Gastrocnemius medialis (tissue), 4 donors: ENCODE measurements around the gene SLC25A26. TPM values are rescaled to one million over a fixed set of nuclear protein-coding genes. Genes with fewer than 3 reads are reported as not detected.
"Not testable (repeated sequence)": the region's sequence is repeated elsewhere in the genome, so short reads cannot be mapped to it uniquely, and the experiment has no call there.

Experiments used
- ATAC-seq, 2 donors: fragments of 150-250 bp; one replicate each; pipeline ENCODE4 v1.9.1; 2016
- DNase-seq, 2 donors: peaks; one replicate each; pipeline ENCODE4 v3.0.0-alpha.2; 2019
- H3K27ac ChIP-seq, 4 donors: fragments of 200-600 bp; sonication (generic); 1 replicate in 1 of 4; 2 replicates in 3 of 4; pipeline ENCODE4 v1.5.1; 2016 to 2018; ENCODE audit warnings: mild to moderate bottlenecking in 2 of 4, moderate library complexity in 1 of 4
- H3K27me3 ChIP-seq, 3 donors: fragments of 200-600 bp; sonication (generic) in 2 of 3; 1 replicate in 1 of 3; 2 replicates in 2 of 3; pipeline versions ENCODE4 v1.5.1 to v1.6.0; 2016 to 2019; ENCODE audit warnings: mild to moderate bottlenecking in 1 of 3, moderate library complexity in 1 of 3
- H3K36me3 ChIP-seq, 2 donors: fragments of 200-600 bp; sonication (generic) in 1 of 2; one replicate each; pipeline ENCODE4 v1.5.1; 2017 to 2018
- H3K4me1 ChIP-seq, 2 donors: fragments of 200-600 bp; sonication (generic) in 1 of 2; one replicate each; pipeline ENCODE4 v1.5.1; 2016 to 2017; ENCODE audit warnings: mild to moderate bottlenecking in 2 of 2
- H3K4me3 ChIP-seq, 4 donors: fragments of 200-600 bp; sonication (generic) in 3 of 4; 1 replicate in 1 of 4; 2 replicates in 3 of 4; pipeline ENCODE4 v1.5.1; 2016 to 2019; ENCODE audit warnings: mild to moderate bottlenecking in 2 of 4
- H3K9me3 ChIP-seq, 3 donors: fragments of 200-600 bp; sonication (generic) in 2 of 3; 1 replicate in 1 of 3; 2 replicates in 2 of 3; pipeline ENCODE4 v1.5.1; 2016 to 2019
- CTCF ChIP-seq, 5 experiments: fragments of 450-650 bp in 3 of 5; fragments of 200-600 bp in 2 of 5; sonication (generic) in 2 of 5; IDR thresholded peaks in 4 of 5; conservative IDR thresholded peaks in 1 of 5; 1 replicate in 4 of 5; 2 replicates in 1 of 5; pipeline ENCODE4 v1.5.1; 2016 to 2019; ENCODE audit warnings: antibody characterized with exemption in 5 of 5, mild to moderate bottlenecking in 3 of 5, moderate library complexity in 3 of 5
- POLR2A ChIP-seq, 2 donors: fragments of 450-650 bp; IDR thresholded peaks; one replicate each; pipeline ENCODE4 v1.6.1; 2017; ENCODE audit warnings: antibody characterized with exemption in 2 of 2, mild to moderate bottlenecking in 2 of 2, moderate library complexity in 2 of 2
- in situ Hi-C, 4 donors: fragments of 200-750 bp; cut with MboI; loops; one replicate each; pipeline versions ENCODE4 v1.15.0 to v1.8.0; 2017; ENCODE audit warnings: low sequenced_read_pairs in 4 of 4
- intact Hi-C: fragments of 100-400 bp; cut with DNase I; formaldehyde crosslinking; loops from one replicate; pipeline ENCODE4 v1.15.1; 2023; ENCODE audit warnings: low total_unique reads
- total RNA-seq, 4 donors: library from RNA; depleted of rRNA; stranded (reverse); fragments of >200 nt; gene quantifications; one replicate each; pipeline versions ENCODE4 v1.1.0 to v1.2.3, GENCODE V29; 2016

Gene SLC25A26
- total RNA-seq, 4 donors from 2014 or later = 24.1 to 44.3 (median 32.4) TPM

DNA sequence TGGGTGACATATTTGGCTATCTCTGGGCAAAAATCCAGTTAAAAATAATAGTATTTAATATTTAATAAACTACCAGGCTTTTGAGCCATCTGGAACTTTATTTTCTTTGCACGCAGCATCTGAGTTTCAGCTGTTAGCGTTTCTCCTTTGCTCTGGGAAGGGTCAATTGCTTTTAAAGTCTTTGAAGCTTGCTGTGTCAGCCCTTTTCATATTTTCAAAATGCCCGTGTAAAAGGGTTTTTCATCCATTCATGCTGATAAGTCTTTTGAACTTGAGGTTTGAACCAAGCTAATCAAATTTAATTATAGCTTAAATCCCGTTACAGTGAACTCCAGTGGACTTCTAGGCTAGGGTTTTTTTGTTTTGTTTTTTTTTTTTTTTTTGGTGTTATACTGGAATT is 79.1 kb downstream of the SLC25A26 start:
- in situ Hi-C loops = loop anchor here in 2 of 4 donors (25.0 kb wide), 1 partner anchor 212 kb away; the partner anchor contains the start of gene LRIG1 (in 2 of the 2)
- no peak overlapping the region for H3K27ac ChIP-seq

GRCh38 chr3:66302288-66302687 is 81.5 kb downstream of the SLC25A26 start:
- H3K27ac ChIP-seq = no peak overlapping the region
- no peaks in the 10 kb centered on the region for H3K36me3 ChIP-seq
- in situ Hi-C loops = no loop called here
- H3K9me3 ChIP-seq = no peaks in the 10 kb centered on the region
- H3K27me3 ChIP-seq = no peaks in the 10 kb centered on the region
- intact Hi-C loops = no loop called here
- TF ChIP-seq CTCF (IDR thresholded peaks at IDR 0.05 in 4 of 5, conservative IDR thresholded peaks at IDR 0.05 in 1 of 5) (no peak), POLR2A (IDR thresholded peaks at IDR 0.05) (no peak)
- H3K4me3 ChIP-seq = no peak overlapping the region
- ATAC-seq (no peak), DNase-seq (no peak)
- peaks cover 21 to 32% of the 10 kb centered on the region in 2 donors for H3K4me1 ChIP-seq

More for the DNA sequence above, 79.1 kb downstream of the SLC25A26 start:
- no peak for DNase-seq
- Histone ChIP-seq H3K27me3 (no peaks in the 10 kb centered on the region), H3K9me3 (no peaks in the 10 kb centered on the region), H3K4me1 (peaks cover 21 to 32% of the 10 kb centered on the region in 2 donors), H3K36me3 (no peaks in the 10 kb centered on the region), H3K4me3 (peak overlapping the region in 1 of 4 donors; percentile 5)
- ATAC-seq = no peak
- intact Hi-C loops = no loop called here
- TF ChIP-seq CTCF (IDR thresholded peaks at IDR 0.05 in 4 of 5, conservative IDR thresholded peaks at IDR 0.05 in 1 of 5) = no peak
- TF ChIP-seq POLR2A (IDR thresholded peaks at IDR 0.05) = no peak

GRCh38 chr3:66303491-66303901 is 82.7 kb downstream of the SLC25A26 start:
- H3K27me3 ChIP-seq = no peaks in the 10 kb centered on the region
- in situ Hi-C loops = no loop called here
- ATAC-seq (no peak), DNase-seq (no peak)
- H3K36me3 ChIP-seq = no peaks in the 10 kb centered on the region
- intact Hi-C loops = no loop called here
- no peak for TF ChIP-seq POLR2A (IDR thresholded peaks at IDR 0.05)
- no peak for TF ChIP-seq CTCF (IDR thresholded peaks at IDR 0.05 in 4 of 5, conservative IDR thresholded peaks at IDR 0.05 in 1 of 5)
- no peak overlapping the region for H3K27ac ChIP-seq
- H3K4me1 ChIP-seq = peaks cover 9 to 21% of the 10 kb centered on the region in 2 donors
- no peaks in the 10 kb centered on the region for H3K9me3 ChIP-seq
- H3K4me3 ChIP-seq = no peak overlapping the region

- TF ChIP-seq POLR2A (IDR thresholded peaks at IDR 0.05) (no peak), CTCF (IDR thresholded peaks at IDR 0.05 in 4 of 5, conservative IDR thresholded peaks at IDR 0.05 in 1 of 5) (no peak)
- no peaks in the 10 kb centered on the region for H3K27me3 ChIP-seq
- in situ Hi-C loops = no loop called here
Observed at GRCh38 chr3:66304293-66304692, 83.5 kb downstream of the SLC25A26 start.

GRCh38 chr3:66306086-66306485 is 85.3 kb downstream of the SLC25A26 start:
- not testable (repeated sequence) for H3K27ac ChIP-seq

More at GRCh38 chr3:66304293-66304692, 83.5 kb downstream of the SLC25A26 start:
- intact Hi-C loops = no loop called here
- H3K4me1 ChIP-seq = peaks cover 1 to 13% of the 10 kb centered on the region in 2 donors
- no peak for DNase-seq
- no peak for ATAC-seq
- no peaks in the 10 kb centered on the region for H3K36me3 ChIP-seq
- no peak overlapping the region for H3K27ac ChIP-seq
- no peak overlapping the region for H3K4me3 ChIP-seq
- H3K9me3 ChIP-seq = no peaks in the 10 kb centered on the region

GRCh38 chr3:66306991-66307390 is 86.2 kb downstream of the SLC25A26 start:
- intact Hi-C loops, H3K36me3 ChIP-seq, H3K27ac ChIP-seq, DNase-seq, H3K4me3 ChIP-seq, ATAC-seq, H3K27me3 ChIP-seq, H3K9me3 ChIP-seq, in situ Hi-C loops, H3K4me1 ChIP-seq: not testable (repeated sequence)

More at GRCh38 chr3:66306086-66306485, 85.3 kb downstream of the SLC25A26 start:
- H3K36me3 ChIP-seq, H3K27me3 ChIP-seq, H3K4me3 ChIP-seq, in situ Hi-C loops, intact Hi-C loops, H3K9me3 ChIP-seq, ATAC-seq, DNase-seq: not testable (repeated sequence)
- peaks cover 0 to 10% of the 10 kb centered on the region in 2 donors for H3K4me1 ChIP-seq
